GM12878 (cell line): ENCODE measurements around the gene ANKRD55. TPM values are rescaled to one million over a fixed set of nuclear protein-coding genes. Genes with fewer than 3 reads are reported as not detected.

Source experiments
- ATAC-seq: fragments of 200-7000 bp; cut with Tn5 transposase; 3 replicates; pipeline ENCODE4 v1.9.1; 2020; ENCODE audit warnings: mild to moderate bottlenecking, moderate library complexity
- BruUV-seq: library from RNA; stranded (reverse); fragments of 400-500 nt; replicated peaks from 2 replicates; lab custom pipeline; 2021; lab: Mats Ljungman, UMichigan
- CTCF ChIA-PET: fragments of 300-600 bp; sonication (Branson Sonifier 250); formaldehyde crosslinking; extraction: SDS; loops from one replicate; lab custom pipeline; 2021; ENCODE audit warnings: inconsistent platforms; lab: Yijun Ruan, JAX
- POLR2A ChIA-PET: fragments of 350-600 bp; formaldehyde crosslinking; extraction: SDS; loops from one replicate; lab custom pipeline; 2021; ENCODE audit warnings: inconsistent platforms; lab: Charles Lee
- RAD21 ChIA-PET: fragments of 300-600 bp; sonication (Branson Sonifier 250); formaldehyde crosslinking; loops from one replicate; lab custom pipeline; 2023; ENCODE audit warnings: antibody characterized with exemption; ENCODE audit not compliant: unreplicated experiment; lab: Charles Lee
- SMC1A ChIA-PET: fragments of 300-600 bp; sonication (Branson Sonifier 250); formaldehyde crosslinking; loops from one replicate; lab custom pipeline; 2023; ENCODE audit not compliant: unreplicated experiment, uncharacterized antibody; lab: Charles Lee
- DNase-seq: peaks from one replicate; pipeline ENCODE4 v3.0.0-alpha.2; 2011; ENCODE audit warnings: low read depth, low spot score
- FAIRE-seq: peaks from 3 replicates; lab custom pipeline; 2011; peaks lifted over from hg19 to GRCh38; lab: Jason Lieb, UNC
- H2AFZ ChIP-seq: 2 replicates; pipeline ENCODE4 v1.6.0; 2011; ENCODE audit warnings: low read depth, low read length, control low read depth; ENCODE audit not compliant: control insufficient read depth
- H3K27ac ChIP-seq: 2 replicates; pipeline ENCODE4 v1.5.1; 2011; ENCODE audit warnings: control low read depth; ENCODE audit not compliant: control insufficient read depth, insufficient read depth
- H3K27me3 ChIP-seq, 2 experiments: replicated peaks in 1 of 2; 2 replicates each; pipeline versions ENCODE4 v1.6.0 to v1.6.1; 2011; ENCODE audit warnings: low read length in 1 of 2; ENCODE audit not compliant: control insufficient read depth in 2 of 2, insufficient read depth in 2 of 2
- H3K36me3 ChIP-seq, 2 experiments: 2 replicates each; pipeline ENCODE4 v1.5.1; 2011; ENCODE audit warnings: low read length in 1 of 2; ENCODE audit not compliant: control insufficient read depth in 2 of 2, insufficient read depth in 2 of 2
- H3K4me1 ChIP-seq: 2 replicates; pipeline ENCODE4 v1.6.1; 2011; ENCODE audit warnings: mild to moderate bottlenecking, low read length, moderate library complexity, mixed read lengths; ENCODE audit not compliant: control insufficient read depth, insufficient read depth
- H3K4me2 ChIP-seq: 2 replicates; pipeline ENCODE4 v1.6.0; 2011; ENCODE audit warnings: control low read depth; ENCODE audit not compliant: control insufficient read depth, insufficient read depth
- H3K4me3 ChIP-seq: fragments of 200-600 bp; sonication (generic); 2 replicates; pipeline ENCODE4 v1.5.1; 2016
- H3K79me2 ChIP-seq: 2 replicates; pipeline ENCODE4 v1.6.0; 2011; ENCODE audit warnings: low read length; ENCODE audit not compliant: control insufficient read depth, insufficient read depth
- H3K9ac ChIP-seq: 2 replicates; pipeline ENCODE4 v1.8.0; 2011; ENCODE audit warnings: low read length, control low read depth, mixed read lengths; ENCODE audit not compliant: control insufficient read depth, insufficient read depth
- H3K9me3 ChIP-seq: replicated peaks from 3 replicates; pipeline ENCODE4 v1.5.1; 2011; ENCODE audit warnings: mild to moderate bottlenecking, low read length; ENCODE audit not compliant: control insufficient read depth, insufficient read depth
- H4K20me1 ChIP-seq: 2 replicates; pipeline ENCODE4 v1.6.0; 2011; ENCODE audit not compliant: control insufficient read depth, insufficient read depth
- ATF7 ChIP-seq: fragments of 450-650 bp; IDR thresholded peaks from 2 replicates; pipeline ENCODE4 v1.6.1; 2016; ENCODE audit warnings: low read depth, mild to moderate bottlenecking
- BHLHE40 ChIP-seq, 2 experiments: fragments of 450-650 bp in 1 of 2; IDR thresholded peaks; 2 replicates each; pipeline ENCODE4 v1.6.1; 2011 to 2017; ENCODE audit warnings: low read depth in 2 of 2, borderline replicate concordance in 1 of 2, improper control_type of control experiment in 1 of 2, low read length in 1 of 2, mild to moderate bottlenecking in 1 of 2
- ESRRA ChIP-seq: IDR thresholded peaks from 2 replicates; pipeline ENCODE4 v1.6.1; 2012; ENCODE audit warnings: mild to moderate bottlenecking, low read length, improper control_type of control experiment
- EZH2 ChIP-seq: IDR thresholded peaks from 2 replicates; pipeline ENCODE4 v1.6.1; 2012; ENCODE audit warnings: low read depth, mild to moderate bottlenecking, control low read depth, inconsistent platforms, low read length, borderline replicate concordance; ENCODE audit not compliant: control insufficient read depth
- HSF1 ChIP-seq: fragments of 150-350 bp; IDR thresholded peaks from 2 replicates; pipeline ENCODE4 v1.6.1; 2014; ENCODE audit warnings: mild to moderate bottlenecking, low read depth, low read length
- IKZF1 ChIP-seq: fragments of 450-650 bp; conservative IDR thresholded peaks from 2 replicates; pipeline ENCODE4 v1.6.1; 2017; ENCODE audit warnings: antibody characterized with exemption, mild to moderate bottlenecking
- IKZF2 ChIP-seq, 2 experiments: fragments of 450-650 bp; IDR thresholded peaks; 2 replicates each; pipeline ENCODE4 v1.6.1; 2017; ENCODE audit warnings: mild to moderate bottlenecking in 2 of 2, moderate library complexity in 2 of 2
- KAT2A ChIP-seq: conservative IDR thresholded peaks from 2 replicates; pipeline ENCODE4 v1.6.1; 2011; ENCODE audit warnings: low read depth, low read length; ENCODE audit not compliant: control insufficient read depth
- KDM1A ChIP-seq: fragments of 200-600 bp; sonication (generic); IDR thresholded peaks from 2 replicates; pipeline ENCODE4 v1.6.1; 2016; ENCODE audit warnings: borderline replicate concordance
- KLF5 ChIP-seq: fragments of 450-650 bp; IDR thresholded peaks from 2 replicates; pipeline ENCODE4 v1.6.1; 2014; ENCODE audit warnings: mild to moderate bottlenecking; ENCODE audit not compliant: partially characterized antibody
- RFX5 ChIP-seq: IDR thresholded peaks from 2 replicates; pipeline ENCODE4 v1.6.1; 2011; ENCODE audit warnings: low read depth, low read length, improper control_type of control experiment
- SMAD5 ChIP-seq: IDR thresholded peaks from 2 replicates; pipeline ENCODE4 v1.6.1; 2016; ENCODE audit warnings: antibody characterized with exemption, low read depth
- SMC3 ChIP-seq: IDR thresholded peaks from 2 replicates; pipeline ENCODE4 v1.6.1; 2011; ENCODE audit warnings: low read length, improper control_type of control experiment, borderline replicate concordance
- SUPT20H ChIP-seq: IDR thresholded peaks from 2 replicates; pipeline ENCODE4 v1.6.1; 2011; ENCODE audit warnings: low read depth, mild to moderate bottlenecking, low read length, moderate library complexity, borderline replicate concordance; ENCODE audit not compliant: control insufficient read depth
- TAF1 ChIP-seq: IDR thresholded peaks from 2 replicates; pipeline ENCODE4 v1.6.1; 2011; ENCODE audit warnings: mild to moderate bottlenecking, low read depth, low read length, borderline replicate concordance
- YY1 ChIP-seq: IDR thresholded peaks from 2 replicates; pipeline ENCODE4 v1.6.1; 2011; ENCODE audit warnings: low read depth, mild to moderate bottlenecking, low read length
- in situ Hi-C: fragments of 300-500 bp; cut with MboI; formaldehyde crosslinking; loops from 9 replicates; pipeline ENCODE4 v1.14.3; 2018; ENCODE audit warnings: mixed read lengths
- intact Hi-C: fragments of 100-400 bp; cut with micrococcal nuclease; formaldehyde crosslinking; loops from one replicate; pipeline ENCODE4 v1.14.2; 2022; ENCODE audit not compliant: unreplicated experiment
- polyA plus RNA-seq, 11 experiments: library from polyadenylated mRNA; depleted of rRNA in 4 of 11; unstranded in 6 of 11; stranded (reverse) in 5 of 11; fragments of >200 nt; fragmentation: Nextera tagmentation in 4 of 11; fragmentation: Illumina TruSeq in 1 of 11; extraction: Ambion mirVana in 4 of 11; extraction: Trizol in 1 of 11; gene quantifications; 1 replicate in 1 of 11; 2 replicates in 10 of 11; pipeline versions ENCODE4 v1.2.1 to v1.2.3, GENCODE V29; 2011 to 2016; ENCODE audit warnings: inconsistent platforms in 2 of 11, missing spikeins in 2 of 11, low read depth in 1 of 11
- total RNA-seq, 4 experiments: library from RNA; depleted of rRNA in 3 of 4; stranded (reverse); fragments of >200 nt in 3 of 4; fragmentation: Illumina TruSeq in 1 of 4; extraction: Trizol in 1 of 4; gene quantifications; 2 replicates each; pipeline versions ENCODE4 v1.2.1 to v1.2.3, GENCODE V29; 2013 to 2021
- TF ChIP-seq, protein P1 (sequence below): fragments of 150-350 bp; IDR thresholded peaks from 2 replicates; pipeline ENCODE4 v1.6.1; 2016; ENCODE audit warnings: low read depth, low read length
- TF ChIP-seq, protein P2 (sequence below): fragments of 450-650 bp; IDR thresholded peaks from 2 replicates; pipeline ENCODE4 v1.6.1; 2017; ENCODE audit warnings: mild to moderate bottlenecking

The ANKRD55 gene
- total and polyA plus RNA-seq, 10 of the 15 experiments (the other 5 are each of a cell fraction or from before 2014, with no cell fraction given): 0.04 TPM; not detected in 9

DNA sequence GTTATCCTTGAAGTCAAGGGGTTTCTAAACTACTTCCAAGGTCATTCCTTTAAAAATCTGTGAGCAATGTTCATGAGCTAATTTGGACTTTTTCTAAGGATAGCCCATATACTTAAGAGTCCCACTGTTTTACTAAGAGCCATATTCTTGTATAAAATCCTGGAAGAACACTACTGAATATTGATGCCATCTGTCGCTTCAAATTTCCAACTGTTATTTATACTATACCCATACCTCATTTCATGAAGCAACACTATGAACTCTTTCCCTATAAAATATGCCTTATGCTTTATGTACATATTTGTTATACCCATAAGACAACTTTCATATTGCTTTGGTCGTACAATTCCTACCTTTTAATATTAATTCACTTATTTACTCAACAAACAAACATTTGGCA is 12.4 kb upstream of the ANKRD55 start (continued):
- TF ChIP-seq EZH2 (no peak), HSF1 (no peak), SUPT20H (no peak), KDM1A (no peak), ATF7 (no peak)

GRCh38 chr5:56244627-56245026 is 11.5 kb upstream of the ANKRD55 start:
- Histone ChIP-seq H2AFZ (no peak overlapping the region), H3K27me3 (no peaks in the 10 kb centered on the region; a peak in 1 of 4 replicates), H3K4me1 (no peaks in the 10 kb centered on the region), H3K36me3 (no peaks in the 10 kb centered on the region), H4K20me1 (no peaks in the 10 kb centered on the region), H3K4me2 (no peak overlapping the region), H3K27ac (no peak overlapping the region), H3K9me3 (peaks cover 2% of the 10 kb centered on the region; the same call in 1 of the 3 replicates), H3K79me2 (no peaks in the 10 kb centered on the region), H3K4me3 (no peak overlapping the region), H3K9ac (no peak overlapping the region)
- no TSS peak for BruUV-seq
- SMC1A ChIA-PET: no interaction called here
- intact Hi-C loops: no loop called here
- RAD21 ChIA-PET: interaction anchor here (0.6 kb wide), 1 partner anchor 424 kb away, joined by 3 read pairs; no protein-coding TSS in a partner anchor
- CTCF ChIA-PET: no interaction called here
- FAIRE-seq (no peak), DNase-seq (no peak), ATAC-seq (no peak)
- POLR2A ChIA-PET: no interaction called here
- in situ Hi-C loops: no loop called here
- no peak for TF ChIP-seq SMAD5
- TF ChIP-seq, protein P1, sequence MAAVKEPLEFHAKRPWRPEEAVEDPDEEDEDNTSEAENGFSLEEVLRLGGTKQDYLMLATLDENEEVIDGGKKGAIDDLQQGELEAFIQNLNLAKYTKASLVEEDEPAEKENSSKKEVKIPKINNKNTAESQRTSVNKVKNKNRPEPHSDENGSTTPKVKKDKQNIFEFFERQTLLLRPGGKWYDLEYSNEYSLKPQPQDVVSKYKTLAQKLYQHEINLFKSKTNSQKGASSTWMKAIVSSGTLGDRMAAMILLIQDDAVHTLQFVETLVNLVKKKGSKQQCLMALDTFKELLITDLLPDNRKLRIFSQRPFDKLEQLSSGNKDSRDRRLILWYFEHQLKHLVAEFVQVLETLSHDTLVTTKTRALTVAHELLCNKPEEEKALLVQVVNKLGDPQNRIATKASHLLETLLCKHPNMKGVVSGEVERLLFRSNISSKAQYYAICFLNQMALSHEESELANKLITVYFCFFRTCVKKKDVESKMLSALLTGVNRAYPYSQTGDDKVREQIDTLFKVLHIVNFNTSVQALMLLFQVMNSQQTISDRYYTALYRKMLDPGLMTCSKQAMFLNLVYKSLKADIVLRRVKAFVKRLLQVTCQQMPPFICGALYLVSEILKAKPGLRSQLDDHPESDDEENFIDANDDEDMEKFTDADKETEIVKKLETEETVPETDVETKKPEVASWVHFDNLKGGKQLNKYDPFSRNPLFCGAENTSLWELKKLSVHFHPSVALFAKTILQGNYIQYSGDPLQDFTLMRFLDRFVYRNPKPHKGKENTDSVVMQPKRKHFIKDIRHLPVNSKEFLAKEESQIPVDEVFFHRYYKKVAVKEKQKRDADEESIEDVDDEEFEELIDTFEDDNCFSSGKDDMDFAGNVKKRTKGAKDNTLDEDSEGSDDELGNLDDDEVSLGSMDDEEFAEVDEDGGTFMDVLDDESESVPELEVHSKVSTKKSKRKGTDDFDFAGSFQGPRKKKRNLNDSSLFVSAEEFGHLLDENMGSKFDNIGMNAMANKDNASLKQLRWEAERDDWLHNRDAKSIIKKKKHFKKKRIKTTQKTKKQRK: no peak
- no peak for TF ChIP-seq IKZF2 (IDR thresholded peaks at IDR 0.05)
- TF ChIP-seq SMC3: no peak
- TF ChIP-seq TAF1: no peak
- TF ChIP-seq IKZF1: no peak
- no peak for TF ChIP-seq KLF5
- no peak for TF ChIP-seq BHLHE40 (IDR thresholded peaks at IDR 0.05; ENCODE audit: borderline replicate concordance in 1 of 2, low read depth in 2 of 2, low read length in 1 of 2)
- no peak for TF ChIP-seq ESRRA
- TF ChIP-seq YY1: no peak
- no peak for TF ChIP-seq KAT2A
- TF ChIP-seq RFX5: no peak
- TF ChIP-seq, protein P2, sequence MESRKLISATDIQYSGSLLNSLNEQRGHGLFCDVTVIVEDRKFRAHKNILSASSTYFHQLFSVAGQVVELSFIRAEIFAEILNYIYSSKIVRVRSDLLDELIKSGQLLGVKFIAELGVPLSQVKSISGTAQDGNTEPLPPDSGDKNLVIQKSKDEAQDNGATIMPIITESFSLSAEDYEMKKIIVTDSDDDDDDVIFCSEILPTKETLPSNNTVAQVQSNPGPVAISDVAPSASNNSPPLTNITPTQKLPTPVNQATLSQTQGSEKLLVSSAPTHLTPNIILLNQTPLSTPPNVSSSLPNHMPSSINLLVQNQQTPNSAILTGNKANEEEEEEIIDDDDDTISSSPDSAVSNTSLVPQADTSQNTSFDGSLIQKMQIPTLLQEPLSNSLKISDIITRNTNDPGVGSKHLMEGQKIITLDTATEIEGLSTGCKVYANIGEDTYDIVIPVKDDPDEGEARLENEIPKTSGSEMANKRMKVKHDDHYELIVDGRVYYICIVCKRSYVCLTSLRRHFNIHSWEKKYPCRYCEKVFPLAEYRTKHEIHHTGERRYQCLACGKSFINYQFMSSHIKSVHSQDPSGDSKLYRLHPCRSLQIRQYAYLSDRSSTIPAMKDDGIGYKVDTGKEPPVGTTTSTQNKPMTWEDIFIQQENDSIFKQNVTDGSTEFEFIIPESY: no peak
